GM19240 (cell line): Measurements from ENCODE around the gene TACSTD2.
A peak's percentile ranks its signal among the peaks of the same experiment; 100 is the strongest.
"Not testable (repeated sequence)": the region's sequence is repeated elsewhere in the genome, so short reads cannot be mapped to it uniquely, and the experiment has no call there.

Source experiments
- DNase-seq: peaks from one replicate; pipeline ENCODE4 v3.0.0; 2011; ENCODE audit warnings: low spot score; ENCODE audit not compliant: insufficient read length

TACSTD2 gene

DNA sequence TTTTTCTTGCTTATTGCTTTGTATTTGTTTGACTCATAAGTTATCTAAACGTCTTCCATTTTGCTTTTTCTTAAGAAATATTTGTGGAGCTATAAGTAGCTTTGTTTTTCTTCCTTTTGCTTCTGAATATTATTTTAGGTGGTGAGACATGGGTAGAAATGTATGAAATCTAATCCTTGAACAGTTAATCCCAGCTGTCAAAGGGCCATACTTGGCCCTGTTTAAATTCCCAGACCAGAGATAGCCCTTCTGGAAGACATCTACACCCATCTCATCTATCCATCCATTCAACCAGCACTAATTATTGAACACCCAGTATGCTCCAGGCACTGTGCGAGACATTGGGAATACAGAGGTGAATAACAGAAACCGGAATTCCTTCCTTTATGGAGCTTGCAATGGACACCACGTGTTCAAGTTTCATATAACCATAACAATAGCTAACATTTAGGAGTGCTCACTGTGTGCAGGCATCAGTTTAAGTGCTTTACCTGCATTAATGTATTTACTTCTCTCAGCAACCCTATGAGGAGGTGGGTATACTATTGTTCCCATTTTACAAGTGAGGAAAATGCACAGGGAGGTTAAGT, 8.7 kb downstream of the TACSTD2 start:
- DNase-seq, result no peak

DNA sequence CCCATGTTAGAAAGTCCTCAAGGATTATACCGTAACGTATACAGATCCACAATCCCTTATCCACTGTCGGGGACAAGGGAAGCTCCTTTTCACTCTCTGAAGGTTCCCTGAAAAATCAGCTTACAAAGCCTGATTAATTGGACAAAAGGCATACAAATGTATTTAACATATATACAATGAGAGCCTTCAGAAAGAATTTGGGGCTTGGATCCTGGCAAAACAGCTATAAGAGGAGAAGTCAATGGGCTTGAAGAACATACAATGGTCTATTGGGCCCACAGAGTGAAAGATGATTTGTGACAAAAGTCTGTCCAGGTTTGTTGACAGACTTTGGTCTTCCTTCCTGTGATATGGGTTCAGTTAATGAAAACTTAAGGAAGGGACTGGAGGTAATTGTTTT, 10.7 kb downstream of the TACSTD2 start:
- DNase-seq, result no peak

DNA sequence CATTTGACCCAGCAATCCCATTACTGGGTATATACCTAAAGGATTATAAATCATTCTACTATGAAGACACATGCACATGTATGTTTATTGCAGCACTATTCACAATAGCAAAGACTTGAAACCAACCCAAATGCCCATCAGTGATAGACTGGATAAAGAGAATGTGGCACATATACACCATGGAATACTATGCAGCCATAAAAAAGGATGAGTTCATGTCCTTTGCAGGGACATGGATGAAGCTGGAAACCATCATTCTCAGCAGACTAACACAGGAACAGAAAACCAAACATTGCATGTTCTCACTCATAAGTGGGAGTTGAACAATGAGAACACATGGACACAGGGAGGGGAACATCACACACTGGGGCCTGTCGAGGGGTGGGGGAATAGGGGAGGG, 13.3 kb downstream of the TACSTD2 start:
- not testable (repeated sequence) for DNase-seq

DNA sequence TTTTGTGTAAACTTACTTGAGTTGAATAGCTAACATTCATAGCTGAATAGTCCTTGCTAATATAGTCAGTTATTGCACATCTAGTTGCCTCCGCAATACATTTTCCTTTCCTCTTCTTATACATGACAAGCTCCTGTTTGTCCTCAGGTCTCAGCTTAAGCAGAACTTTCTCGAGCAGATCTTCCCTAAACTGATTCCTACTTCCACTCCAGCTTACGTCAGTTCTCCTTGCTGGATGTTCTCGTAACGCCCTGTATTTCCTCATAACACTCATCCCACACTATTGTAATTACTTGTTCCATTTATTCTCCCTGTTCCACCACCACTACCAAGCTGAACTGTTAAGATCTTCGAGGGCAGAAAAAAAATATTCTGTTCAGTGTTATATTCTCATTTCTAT, 15.4 kb downstream of the TACSTD2 start:
- DNase-seq, result no peak

DNA sequence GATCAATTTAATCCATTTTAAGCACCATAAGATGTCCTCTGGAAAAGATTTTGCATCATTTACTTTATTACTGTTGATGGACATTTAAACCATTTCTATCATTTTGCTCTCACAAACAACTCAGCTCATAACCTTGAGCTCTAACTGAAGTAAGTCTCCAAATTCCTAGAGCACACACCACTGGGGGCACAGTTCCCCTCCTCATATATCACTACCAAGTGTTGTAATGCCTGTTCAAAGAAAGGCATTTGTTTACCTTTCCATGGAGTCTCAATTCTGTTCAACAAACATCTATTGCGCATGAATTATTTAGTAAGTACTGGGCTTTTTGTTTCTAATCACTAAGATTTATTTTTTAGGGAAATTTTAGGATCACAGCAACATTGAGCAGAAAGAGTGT, 21.7 kb downstream of the TACSTD2 start:
- no peak for DNase-seq

DNA sequence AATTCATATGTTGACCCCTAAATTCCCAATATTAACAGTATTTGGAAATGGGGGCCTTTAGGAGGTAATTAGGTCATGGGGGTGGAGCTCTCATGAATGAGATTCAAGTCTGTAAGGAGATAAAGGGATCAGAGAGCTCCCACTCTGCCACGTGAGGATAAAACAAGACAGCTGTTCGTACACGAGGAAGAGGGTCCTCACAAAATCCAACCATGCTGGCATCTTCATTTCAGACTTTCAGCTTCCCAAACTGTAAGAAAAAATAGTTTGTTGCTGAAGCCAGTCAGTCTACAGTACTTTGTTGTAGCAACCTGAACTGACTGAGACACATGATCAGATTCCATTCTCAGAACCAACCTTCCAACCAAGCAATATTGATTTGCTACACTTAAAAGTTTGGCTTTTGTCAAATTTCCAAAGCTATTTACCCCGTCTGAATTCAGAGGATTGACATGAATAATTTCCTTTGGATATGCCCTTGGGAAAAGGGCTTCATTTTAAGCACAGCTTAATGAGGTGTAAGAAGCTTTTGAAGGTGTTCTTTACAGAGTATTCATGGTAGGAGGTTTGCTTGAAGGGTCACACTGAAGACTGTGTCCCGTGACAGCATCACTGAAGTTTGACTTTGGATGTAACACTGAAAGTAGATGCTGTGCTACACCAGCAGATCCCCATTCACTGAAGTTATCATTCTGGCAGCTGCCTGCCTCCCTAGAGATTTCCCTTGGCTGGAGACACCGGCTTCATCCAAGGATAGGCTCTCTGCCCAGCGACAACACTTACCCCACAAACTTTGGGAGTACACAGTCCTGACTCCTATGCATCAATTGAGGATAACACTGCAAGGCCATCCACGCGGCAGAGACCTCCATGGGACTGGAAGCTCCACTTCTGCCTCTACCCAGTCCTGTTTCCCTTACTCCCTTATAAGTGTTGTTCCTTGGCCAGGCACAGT, 25.6 kb downstream of the TACSTD2 start:
- no peak for DNase-seq

DNA sequence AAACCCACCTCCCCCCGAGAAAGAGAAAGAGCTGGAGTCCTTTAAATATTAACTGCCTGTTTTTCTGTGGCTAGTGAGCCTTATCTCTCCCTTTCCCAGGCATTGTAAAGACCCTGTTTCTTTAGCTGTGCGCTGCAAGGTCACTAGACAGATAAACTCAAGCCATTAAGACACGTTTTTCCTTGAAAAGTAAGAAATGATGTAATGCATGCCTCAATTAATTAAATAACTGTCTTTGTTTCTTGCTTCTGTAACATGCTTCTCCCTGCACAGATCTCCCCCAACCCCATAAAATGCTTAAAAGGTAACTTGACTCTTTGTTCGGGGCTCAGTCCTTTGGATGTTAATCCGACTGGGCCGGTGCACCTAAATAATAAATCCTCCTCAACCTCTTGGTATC, 27.8 kb downstream of the TACSTD2 start:
- not testable (repeated sequence) for DNase-seq

DNA sequence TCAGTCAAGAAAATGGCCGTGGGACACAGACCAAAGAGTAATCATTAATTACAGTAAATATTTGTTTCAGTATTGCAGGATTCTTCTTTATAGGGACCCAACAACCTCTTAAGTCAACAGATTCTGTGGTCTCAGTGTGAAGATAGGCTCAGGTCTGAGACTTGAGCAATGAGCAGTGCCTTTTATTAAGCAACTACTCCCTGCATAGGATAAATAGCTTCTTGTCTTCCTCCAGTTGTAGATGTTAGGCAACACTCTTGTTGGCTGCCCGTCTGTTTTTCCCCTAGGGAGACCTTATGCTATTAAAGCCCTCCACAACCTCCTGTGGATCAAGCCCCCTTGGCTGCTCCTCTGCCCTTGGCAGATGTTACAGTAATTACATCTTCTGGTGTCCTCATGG, 28.7 kb downstream of the TACSTD2 start:
- no peak for DNase-seq

DNA sequence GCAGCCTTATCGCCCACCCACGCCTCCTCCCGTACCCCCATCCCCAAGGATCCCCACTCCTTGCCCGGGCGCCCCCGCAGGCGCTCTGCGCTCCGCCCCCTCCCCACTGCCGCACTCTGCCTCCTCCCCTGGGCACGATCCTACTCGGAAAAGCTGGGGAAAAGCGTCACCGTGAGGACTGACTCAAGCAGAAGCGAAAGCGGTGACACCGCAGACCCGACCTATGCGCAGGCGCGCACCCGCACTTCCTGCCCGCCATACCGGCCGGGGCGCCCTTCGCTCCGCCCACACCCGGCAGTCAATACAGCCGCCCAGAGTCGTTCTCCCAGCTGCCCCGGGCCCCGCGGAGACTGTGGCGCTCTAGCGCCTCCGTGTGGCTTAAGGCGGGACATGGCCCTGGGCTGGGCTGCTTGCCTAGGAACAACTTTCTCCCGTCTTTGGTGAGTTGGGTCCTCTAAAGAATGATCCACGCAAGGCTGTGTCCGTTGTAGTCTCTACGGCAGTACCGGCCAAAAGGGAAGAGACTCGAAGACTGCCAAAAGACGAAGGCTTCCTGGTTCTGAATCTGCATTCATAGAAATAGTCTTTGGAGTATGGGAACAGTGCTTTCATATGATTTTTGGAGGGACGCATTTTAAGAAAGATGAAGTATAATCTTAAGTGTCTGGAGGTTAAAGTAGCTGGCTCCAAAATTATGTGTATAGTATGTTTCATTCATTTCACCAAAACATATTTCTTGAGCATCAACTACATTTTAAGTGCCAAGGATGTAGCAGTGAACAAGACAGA, 30.3 kb downstream of the TACSTD2 start, which contains the start of gene OMA1:
Gene OMA1 (minus strand): TSS at position 207 of the 789 bp plus-strand sequence. CDS start 7,432 bp downstream, outside the sequence.
- DNase-seq, result peak; percentile 96

DNA sequence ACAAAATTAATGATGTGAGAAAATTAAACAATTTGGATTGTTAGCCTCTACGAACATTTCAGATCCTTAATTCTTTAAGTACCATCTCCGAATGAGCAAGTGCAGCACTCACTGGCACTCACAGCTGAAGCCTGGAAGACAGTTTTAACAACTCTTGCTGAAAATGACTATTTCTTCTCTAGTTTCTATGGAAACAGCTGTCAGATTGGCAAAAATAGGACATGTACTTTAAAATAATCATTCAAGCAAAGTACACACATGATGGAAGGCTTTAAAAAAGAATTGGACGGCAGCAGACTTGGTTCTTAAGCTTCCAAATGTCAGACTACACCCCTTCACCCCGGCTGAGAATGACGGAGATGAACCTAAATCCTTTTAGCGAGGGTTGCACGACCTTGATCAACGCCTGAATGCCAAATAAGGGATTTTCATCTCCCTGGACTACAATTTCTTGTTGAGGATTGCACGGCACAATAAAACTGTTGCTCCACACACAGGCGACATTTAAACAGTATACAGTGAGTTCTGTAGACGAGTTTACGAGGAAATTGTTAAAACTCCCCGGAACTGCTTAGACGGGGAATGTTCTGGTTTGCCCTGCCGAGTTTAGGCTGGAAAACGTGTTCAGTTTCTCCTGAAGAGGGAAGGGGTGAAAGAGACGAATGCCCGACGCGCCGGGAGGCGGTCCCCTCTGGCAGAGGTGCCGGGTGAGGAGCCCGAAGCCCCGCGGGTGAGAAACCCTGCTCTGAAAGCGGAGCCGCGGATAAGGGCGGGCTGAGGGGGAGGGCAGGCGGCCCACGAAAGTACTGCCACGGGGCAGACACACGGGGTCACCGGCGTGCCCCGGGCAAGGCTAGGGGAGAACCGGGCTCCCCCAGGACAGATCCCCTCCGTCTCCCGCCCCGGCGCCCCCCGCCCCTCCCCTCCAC, 31.2 kb downstream of the TACSTD2 start:
- DNase-seq, result peak; percentile 3

DNA sequence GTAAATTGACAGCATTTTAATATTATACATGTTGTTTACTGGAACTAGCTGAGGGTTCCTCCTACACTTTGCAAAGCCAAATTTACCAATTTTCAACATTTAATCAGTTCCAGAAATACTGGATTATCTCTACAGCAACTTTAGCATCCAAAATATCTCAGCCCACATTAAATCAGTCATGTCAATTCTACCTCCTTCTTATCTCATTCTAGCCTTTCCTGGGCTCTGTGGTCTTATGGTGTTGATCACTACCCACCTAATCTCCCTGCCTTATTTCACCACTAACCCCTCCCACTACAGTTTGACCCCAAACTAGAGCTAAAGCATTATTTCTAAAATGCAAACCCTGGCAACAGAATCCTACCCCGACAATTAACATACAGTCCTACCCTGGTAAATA, 33.8 kb downstream of the TACSTD2 start:
- DNase-seq, result no peak

DNA sequence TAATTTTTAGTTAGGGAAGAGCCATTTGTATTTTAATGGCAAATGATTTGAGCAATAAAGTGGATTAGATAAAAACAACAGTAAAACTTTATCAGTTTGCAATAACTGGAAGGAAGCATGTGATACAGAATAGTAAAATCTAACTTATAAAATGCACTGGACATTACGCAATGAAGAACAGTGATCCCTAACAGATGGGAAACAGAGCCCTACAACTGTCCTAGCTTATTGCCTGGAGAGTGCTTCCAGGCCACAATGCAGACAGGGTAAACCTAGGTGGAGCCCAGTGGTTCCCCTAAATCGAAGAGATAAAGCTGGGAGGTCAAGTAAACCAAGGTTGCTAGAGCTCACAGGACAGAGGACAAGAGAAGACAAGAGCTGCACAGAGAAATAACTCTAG, 37.5 kb downstream of the TACSTD2 start:
- DNase-seq, result no peak

DNA sequence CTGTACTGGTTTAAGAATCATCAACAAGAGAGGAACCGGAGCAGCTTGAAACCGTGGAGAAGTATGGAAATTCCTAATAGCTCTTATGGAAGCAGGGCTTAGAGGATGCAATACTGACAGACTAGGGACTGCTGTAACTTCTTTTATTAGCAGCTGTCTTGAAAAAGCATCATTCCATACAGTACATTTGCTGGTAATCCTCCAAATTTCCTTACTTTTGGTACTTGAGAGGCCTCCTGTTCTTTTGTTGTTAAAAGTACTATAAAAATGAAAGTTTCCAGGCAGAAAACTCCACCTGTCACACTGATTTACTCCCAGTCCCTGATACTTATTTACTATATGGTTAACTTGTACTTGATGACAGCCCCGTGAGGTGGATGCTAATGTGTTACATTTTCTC, 38.2 kb downstream of the TACSTD2 start:
- no peak for DNase-seq

DNA sequence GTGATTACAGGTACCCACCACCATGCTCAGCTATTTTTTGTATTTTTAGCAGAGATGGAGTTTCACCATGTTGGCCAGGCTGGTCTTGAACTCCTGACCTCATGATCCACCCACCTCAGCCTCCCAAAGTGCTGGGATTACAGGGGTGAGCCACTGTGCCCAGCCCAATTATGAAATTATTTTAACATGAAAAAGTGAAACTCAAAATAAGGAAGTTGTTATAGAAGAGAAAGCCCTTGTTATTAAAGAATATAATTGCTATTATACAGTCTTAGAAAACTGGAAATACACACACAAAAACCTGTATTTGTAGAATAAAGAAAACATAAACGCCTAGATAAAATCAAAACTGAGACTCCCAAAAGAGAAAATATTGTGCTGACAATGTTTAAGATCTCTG, 45.2 kb downstream of the TACSTD2 start:
- DNase-seq, result not testable (repeated sequence)

DNA sequence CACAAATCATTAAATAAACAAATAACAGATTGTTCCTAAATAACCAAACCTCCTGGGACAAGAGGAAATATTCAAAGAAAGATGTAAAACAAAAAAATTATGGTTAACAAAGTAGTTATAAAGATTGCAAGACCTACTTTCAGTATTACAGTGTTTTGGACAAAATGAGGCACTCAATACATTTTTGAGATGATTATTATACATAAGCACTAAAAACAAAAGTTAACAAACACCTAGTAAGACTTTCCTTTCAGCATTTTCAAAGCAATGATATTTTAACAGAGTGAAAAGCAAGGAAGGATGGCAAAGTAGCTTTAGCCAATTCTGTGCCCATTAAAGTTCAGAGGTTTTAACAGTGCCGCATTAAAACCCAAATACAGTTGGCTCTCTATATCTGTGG, 47.8 kb downstream of the TACSTD2 start:
- no peak for DNase-seq

DNA sequence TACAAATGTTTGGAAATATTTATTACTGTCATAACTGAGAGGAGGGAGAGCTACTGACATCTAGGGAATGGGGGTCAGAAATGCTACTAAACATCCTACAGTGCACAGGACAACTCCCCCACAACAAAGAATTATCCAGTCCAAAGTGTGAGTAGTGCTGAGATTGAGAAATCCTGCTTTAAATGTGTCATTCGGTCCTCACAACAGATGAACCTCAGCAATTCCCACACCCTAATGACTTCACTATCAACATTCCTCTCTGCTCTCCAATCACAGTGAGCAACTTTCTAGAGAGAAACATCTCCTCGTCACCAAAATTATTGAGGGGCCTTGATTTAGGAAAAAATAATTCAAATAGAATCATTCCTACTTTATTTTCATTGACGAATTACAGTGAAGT, 48.5 kb downstream of the TACSTD2 start:
- no peak for DNase-seq
